HG03280 (cell line): ENCODE results near the gene GRAMD4.

Source experiments
- ATAC-seq: cut with Tn5 transposase; IDR thresholded peaks from one replicate; pipeline ENCODE4 v1.9.1; 2021; ENCODE audit warnings: mild to moderate bottlenecking, moderate library complexity; ENCODE audit not compliant: unreplicated experiment

The GRAMD4 gene

GRCh38 chr22:46682011-46682731 is 62.0 kb downstream of the GRAMD4 start:
- no peak for ATAC-seq

- no peak for ATAC-seq
Observed at GRCh38 chr22:46684706-46685105, 64.5 kb downstream of the GRAMD4 start.

- no peak for ATAC-seq
Observed at GRCh38 chr22:46686221-46687047, 66.2 kb downstream of the GRAMD4 start.

GRCh38 chr22:46687048-46687444 is 66.9 kb downstream of the GRAMD4 start:
- no peak for ATAC-seq

DNA sequence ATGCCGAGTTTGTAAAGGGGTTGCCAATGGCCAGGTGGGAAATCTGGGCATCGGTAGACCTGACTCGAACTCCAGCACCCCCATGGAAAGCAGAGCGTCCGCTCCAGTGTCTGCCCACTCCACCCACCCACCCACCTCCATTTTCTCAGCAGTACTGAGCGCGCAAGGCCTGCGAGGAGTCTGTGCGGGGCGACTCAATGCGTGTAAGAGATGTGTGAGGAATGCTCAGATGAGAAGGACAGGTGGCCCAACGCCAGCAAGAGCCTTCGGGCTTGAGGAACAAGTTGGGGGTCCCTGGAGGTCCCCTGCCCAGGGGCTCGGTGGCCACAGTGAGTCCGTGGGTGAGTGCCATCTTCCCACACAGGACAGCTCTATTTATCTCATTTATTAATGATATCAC is 67.3 kb downstream of the GRAMD4 start:
- no peak for ATAC-seq

DNA sequence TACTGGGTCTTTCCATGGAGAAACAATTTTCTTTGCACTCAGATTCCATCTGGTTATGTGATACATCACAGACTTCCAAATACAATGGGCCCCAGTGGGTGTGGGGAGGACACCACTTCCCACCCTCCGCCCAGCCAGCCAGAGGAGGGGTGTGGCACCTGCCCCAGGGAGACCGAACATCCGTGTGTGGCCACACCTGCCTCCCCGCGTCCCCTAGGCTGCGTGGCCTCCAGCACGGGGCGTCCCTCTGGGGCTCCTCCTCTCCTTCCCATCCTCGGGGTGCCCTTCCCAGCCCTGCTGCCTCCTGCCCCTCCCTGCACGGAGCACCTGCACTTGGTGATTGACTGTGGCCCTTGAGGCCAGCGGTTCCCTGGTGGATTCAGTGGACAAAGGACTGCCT is 68.8 kb downstream of the GRAMD4 start:
- no peak for ATAC-seq

- ATAC-seq = no peak
Observed at GRCh38 chr22:46690146-46690545, 70.0 kb downstream of the GRAMD4 start.

DNA sequence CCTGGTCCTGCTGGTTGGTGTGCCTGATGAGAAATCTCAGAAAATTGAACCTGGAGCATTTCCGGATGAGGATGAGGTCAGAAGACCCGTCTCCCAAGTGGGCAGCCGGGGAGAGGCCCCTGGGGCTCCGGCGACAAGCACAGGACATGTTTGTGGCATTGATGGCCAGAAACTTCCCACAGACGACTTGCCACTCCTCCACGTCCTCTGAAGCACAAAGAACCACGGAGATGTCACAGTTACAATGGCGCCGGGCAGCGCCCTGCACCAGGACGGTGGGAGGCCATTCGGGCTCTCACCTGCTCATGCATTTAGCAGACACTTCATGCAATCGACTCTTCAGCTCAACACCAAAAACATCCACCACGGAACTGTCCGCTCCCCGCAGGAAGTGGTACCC is 71.4 kb downstream of the GRAMD4 start:
- ATAC-seq = no peak

- no peak for ATAC-seq
Observed at GRCh38 chr22:46693634-46694415, 73.6 kb downstream of the GRAMD4 start.

- ATAC-seq = no peak
Observed at GRCh38 chr22:46694416-46695170, 74.4 kb downstream of the GRAMD4 start.

- no peak for ATAC-seq
Observed at GRCh38 chr22:46695346-46696228, 75.4 kb downstream of the GRAMD4 start.

DNA sequence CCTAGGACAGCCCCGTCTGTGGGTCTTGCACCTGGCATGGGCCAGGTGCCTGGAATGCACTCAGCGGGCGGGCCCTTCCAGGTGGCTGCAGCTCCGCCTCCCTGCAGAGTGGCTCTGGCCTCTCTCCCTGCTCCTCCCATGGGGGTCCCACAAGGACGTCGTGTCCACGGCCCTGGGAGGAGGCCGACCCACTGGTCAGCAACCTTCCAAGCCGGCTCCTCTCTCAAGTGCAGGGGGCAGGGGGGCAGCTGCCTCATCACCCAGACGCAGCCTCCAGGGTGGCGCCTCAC is 76.0 kb downstream of the GRAMD4 start:
- ATAC-seq = no peak

- no peak for ATAC-seq
Observed at GRCh38 chr22:46696614-46697013, 76.4 kb downstream of the GRAMD4 start.

GRCh38 chr22:46697811-46698515 is 77.8 kb downstream of the GRAMD4 start:
- ATAC-seq = no peak

DNA sequence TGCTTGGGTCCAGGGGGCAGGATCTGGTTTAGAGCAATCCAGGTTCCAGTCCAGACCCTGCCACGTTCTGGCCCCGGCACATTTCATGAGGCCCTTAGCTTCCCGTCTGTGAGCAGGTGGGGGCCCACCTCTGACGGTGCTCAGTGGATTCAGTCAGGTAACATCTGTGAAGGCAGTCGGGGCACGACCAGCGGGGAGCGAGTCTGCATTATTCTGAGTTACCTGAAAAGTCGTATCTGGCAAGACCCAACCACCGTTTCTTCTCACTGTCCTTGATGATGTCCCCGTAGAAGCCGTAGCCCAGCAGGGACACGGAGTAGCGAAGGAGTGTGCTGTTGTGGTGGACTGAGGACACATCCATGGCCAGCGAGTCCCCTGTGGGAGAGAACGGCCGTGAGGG is 78.9 kb downstream of the GRAMD4 start:
- no peak for ATAC-seq

GRCh38 chr22:46701262-46701661 is 81.1 kb downstream of the GRAMD4 start:
- no peak for ATAC-seq

- no peak for ATAC-seq
Observed at GRCh38 chr22:46703171-46703995, 83.2 kb downstream of the GRAMD4 start.

- no peak for ATAC-seq
Observed at GRCh38 chr22:46703996-46704370, 83.8 kb downstream of the GRAMD4 start.

DNA sequence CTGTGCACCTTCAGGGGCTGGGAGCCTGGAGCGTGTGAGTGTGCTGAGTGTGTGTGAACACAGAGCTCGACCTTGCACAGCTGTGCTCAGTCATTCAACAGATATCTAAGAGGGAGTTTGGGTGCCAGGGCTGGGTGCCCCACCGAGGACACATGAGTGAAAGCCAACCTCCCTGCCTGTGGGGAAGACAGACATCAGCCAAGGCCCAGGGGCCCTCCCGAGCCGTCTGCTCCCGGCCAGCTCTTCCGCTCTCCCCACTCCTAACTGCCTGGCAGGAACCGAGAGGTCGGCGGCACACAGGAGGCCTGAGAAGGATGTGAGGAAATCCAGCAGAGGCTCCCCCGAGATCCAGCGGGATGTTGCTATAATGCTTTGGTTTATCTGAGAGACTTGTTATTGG is 85.9 kb downstream of the GRAMD4 start:
- ATAC-seq = no peak
